Panc1 (cell line): ENCODE results near the gene ENTPD1. TPM values are rescaled to one million over a fixed set of nuclear protein-coding genes. Genes with fewer than 3 reads are reported as not detected.

Source experiments
- ATAC-seq: fragments of 200-7000 bp; cut with Tn5 transposase; 2 replicates; pipeline ENCODE4 v1.9.1; 2020; ENCODE audit warnings: mild to moderate bottlenecking, moderate library complexity
- BruUV-seq: library from RNA; stranded (reverse); fragments of 400-500 nt; replicated peaks from 2 replicates; lab custom pipeline; 2021; lab: Mats Ljungman, UMichigan
- CTCF ChIA-PET: fragments of 300-600 bp; sonication (Branson Sonifier 250); formaldehyde crosslinking; loops from one replicate; lab custom pipeline; 2022; ENCODE audit warnings: antibody characterized with exemption; lab: Charles Lee
- POLR2A ChIA-PET: fragments of 300-600 bp; sonication (Branson Sonifier 250); formaldehyde crosslinking; loops from one replicate; lab custom pipeline; 2022; ENCODE audit warnings: antibody characterized with exemption; lab: Charles Lee
- DNase-seq: peaks from one replicate; pipeline ENCODE4 v3.0.0-alpha.2; 2010; ENCODE audit warnings: low read depth, low spot score
- H3K27ac ChIP-seq: 2 replicates; pipeline ENCODE4 v1.5.1; 2011; ENCODE audit warnings: mild to moderate bottlenecking, low read length, inconsistent platforms
- H3K27me3 ChIP-seq: fragments of 200-500 bp; sonication (Bioruptor generic); 2 replicates; pipeline ENCODE4 v1.6.0; 2014; ENCODE audit warnings: low read length, inconsistent platforms; ENCODE audit not compliant: control insufficient read depth, insufficient read depth
- H3K36me3 ChIP-seq: fragments of 200-500 bp; sonication (Bioruptor generic); 2 replicates; pipeline ENCODE4 v1.5.1; 2014; ENCODE audit warnings: inconsistent platforms, mild to moderate bottlenecking, low read length, moderate library complexity; ENCODE audit not compliant: control insufficient read depth, insufficient read depth
- H3K4me1 ChIP-seq: 2 replicates; pipeline ENCODE4 v1.5.1; 2011; ENCODE audit warnings: inconsistent platforms, mild to moderate bottlenecking, low read length, moderate library complexity; ENCODE audit not compliant: control insufficient read depth, insufficient read depth
- H3K4me3 ChIP-seq, 2 experiments: 2 replicates each; pipeline ENCODE4 v1.5.1; 2011 to 2012; ENCODE audit warnings: low read depth in 2 of 2, low read length in 2 of 2, mild to moderate bottlenecking in 2 of 2, inconsistent platforms in 1 of 2, moderate library complexity in 1 of 2
- H3K9me3 ChIP-seq: fragments of 200-500 bp; sonication (Bioruptor generic); 2 replicates; pipeline ENCODE4 v1.5.1; 2014; ENCODE audit warnings: low read depth, mild to moderate bottlenecking, inconsistent platforms, low read length, moderate library complexity; ENCODE audit not compliant: control insufficient read depth, insufficient read depth
- CTCF ChIP-seq: fragments of 450-650 bp; IDR thresholded peaks from 2 replicates; pipeline ENCODE4 v1.5.1; 2017; ENCODE audit warnings: mild to moderate bottlenecking
- POLR2AphosphoS5 ChIP-seq: IDR thresholded peaks from 2 replicates; pipeline ENCODE4 v1.6.1; 2012; ENCODE audit warnings: mild to moderate bottlenecking, low read depth, low read length, moderate library complexity
- SIN3A ChIP-seq: IDR thresholded peaks from 2 replicates; pipeline ENCODE4 v1.6.1; 2012; ENCODE audit warnings: low read depth, mild to moderate bottlenecking, low read length, moderate library complexity, borderline replicate concordance; ENCODE audit not compliant: insufficient read depth
- TCF7L2 ChIP-seq: IDR thresholded peaks from 2 replicates; pipeline ENCODE4 v1.6.1; 2011; ENCODE audit warnings: mild to moderate bottlenecking, low read depth, low read length, inconsistent platforms
- in situ Hi-C: cut with HindIII; loops from 2 replicates; pipeline ENCODE4 v1.10.0; 2016; ENCODE audit warnings: low sequenced_read_pairs, low pct_unique_long_range_greater_than_20kb
- intact Hi-C: fragments of 100-400 bp; cut with micrococcal nuclease; formaldehyde crosslinking; loops from one replicate; pipeline ENCODE4 v1.10.0; 2022; ENCODE audit not compliant: unreplicated experiment
- total RNA-seq: library from RNA; stranded (reverse); gene quantifications from one replicate; pipeline ENCODE4 v1.2.1, GENCODE V29; 2021; ENCODE audit not compliant: unreplicated experiment
- TF ChIP-seq, protein P1 (sequence below), 2 experiments: IDR thresholded peaks; 2 replicates each; pipeline ENCODE4 v1.6.1; 2011 to 2012; ENCODE audit warnings: low read depth in 2 of 2, control low read depth in 1 of 2, low read length in 1 of 2, mild to moderate bottlenecking in 1 of 2, moderate library complexity in 1 of 2; ENCODE audit not compliant: insufficient read depth in 1 of 2

ENTPD1 gene
- total RNA-seq, 1 experiment from 2014 or later = 0.31 TPM

- Histone ChIP-seq H3K36me3 (no peaks in the 10 kb centered on the region), H3K27me3 (peaks cover 12% of the 10 kb centered on the region), H3K9me3 (no peaks in the 10 kb centered on the region; the same call in 1 of the 2 replicates), H3K4me1 (no peaks in the 10 kb centered on the region), H3K4me3 (no peak overlapping the region), H3K27ac (no peak overlapping the region)
- ChIA-PET POLR2A (no interaction called here), CTCF (interaction anchor here (0.6 kb wide), 1 partner anchor 723 kb away, joined by 3 read pairs; no protein-coding TSS in a partner anchor)
- DNase-seq (no peak), ATAC-seq (no peak)
- intact Hi-C loops (no loop called here), in situ Hi-C loops (no loop called here)
- TF ChIP-seq TCF7L2 = no peak
- TF ChIP-seq POLR2AphosphoS5 = no peak
- TF ChIP-seq CTCF = no peak
- TF ChIP-seq, protein P1, sequence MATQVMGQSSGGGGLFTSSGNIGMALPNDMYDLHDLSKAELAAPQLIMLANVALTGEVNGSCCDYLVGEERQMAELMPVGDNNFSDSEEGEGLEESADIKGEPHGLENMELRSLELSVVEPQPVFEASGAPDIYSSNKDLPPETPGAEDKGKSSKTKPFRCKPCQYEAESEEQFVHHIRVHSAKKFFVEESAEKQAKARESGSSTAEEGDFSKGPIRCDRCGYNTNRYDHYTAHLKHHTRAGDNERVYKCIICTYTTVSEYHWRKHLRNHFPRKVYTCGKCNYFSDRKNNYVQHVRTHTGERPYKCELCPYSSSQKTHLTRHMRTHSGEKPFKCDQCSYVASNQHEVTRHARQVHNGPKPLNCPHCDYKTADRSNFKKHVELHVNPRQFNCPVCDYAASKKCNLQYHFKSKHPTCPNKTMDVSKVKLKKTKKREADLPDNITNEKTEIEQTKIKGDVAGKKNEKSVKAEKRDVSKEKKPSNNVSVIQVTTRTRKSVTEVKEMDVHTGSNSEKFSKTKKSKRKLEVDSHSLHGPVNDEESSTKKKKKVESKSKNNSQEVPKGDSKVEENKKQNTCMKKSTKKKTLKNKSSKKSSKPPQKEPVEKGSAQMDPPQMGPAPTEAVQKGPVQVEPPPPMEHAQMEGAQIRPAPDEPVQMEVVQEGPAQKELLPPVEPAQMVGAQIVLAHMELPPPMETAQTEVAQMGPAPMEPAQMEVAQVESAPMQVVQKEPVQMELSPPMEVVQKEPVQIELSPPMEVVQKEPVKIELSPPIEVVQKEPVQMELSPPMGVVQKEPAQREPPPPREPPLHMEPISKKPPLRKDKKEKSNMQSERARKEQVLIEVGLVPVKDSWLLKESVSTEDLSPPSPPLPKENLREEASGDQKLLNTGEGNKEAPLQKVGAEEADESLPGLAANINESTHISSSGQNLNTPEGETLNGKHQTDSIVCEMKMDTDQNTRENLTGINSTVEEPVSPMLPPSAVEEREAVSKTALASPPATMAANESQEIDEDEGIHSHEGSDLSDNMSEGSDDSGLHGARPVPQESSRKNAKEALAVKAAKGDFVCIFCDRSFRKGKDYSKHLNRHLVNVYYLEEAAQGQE (IDR thresholded peaks at IDR 0.05; ENCODE audit: insufficient read depth in 1 of 2, low read depth in 2 of 2, low read length in 1 of 2) = no peak
- TF ChIP-seq SIN3A = no peak
- BruUV-seq = no TSS peak
These were observed 3.4 kb downstream of the ENTPD1 start for GRCh38 chr10:95759233-95759826.

DNA sequence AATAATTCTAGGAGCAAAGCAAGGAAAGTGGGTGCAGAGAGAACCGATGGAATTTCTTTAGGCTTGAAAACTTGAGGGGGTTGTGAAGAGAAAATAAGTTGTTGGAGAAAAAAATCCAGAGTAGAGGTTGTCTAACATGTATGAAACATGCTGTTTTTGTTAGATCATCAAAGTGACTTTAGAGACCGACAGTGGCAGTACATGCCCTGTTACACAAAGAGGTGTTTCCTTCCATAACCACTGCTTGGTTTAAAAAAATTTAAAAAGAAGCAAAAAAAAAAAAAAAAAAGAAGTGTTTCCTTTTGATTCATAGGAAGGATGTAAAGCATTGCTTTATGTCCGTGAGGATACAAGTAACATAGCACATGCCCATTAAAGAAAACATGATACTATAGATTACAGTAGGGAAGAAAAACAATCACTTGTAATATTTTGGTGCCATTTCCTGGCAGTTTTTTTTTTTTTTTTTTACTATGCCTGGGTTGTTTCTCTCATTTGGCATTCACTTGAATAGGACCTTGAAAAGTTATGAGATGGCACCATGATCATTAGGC lies 6.1 kb downstream of the ENTPD1 start:
- POLR2A ChIA-PET = no interaction called here
- no peak overlapping the region for H3K27ac ChIP-seq
- CTCF ChIA-PET = no interaction called here
- TF ChIP-seq, protein P1 (IDR thresholded peaks at IDR 0.05; ENCODE audit: insufficient read depth in 1 of 2, low read depth in 2 of 2, low read length in 1 of 2) = no peak
- TF ChIP-seq POLR2AphosphoS5 (no peak), TCF7L2 (no peak), CTCF (no peak), SIN3A (no peak)
- in situ Hi-C loops (no loop called here), intact Hi-C loops (no loop called here)
- no peaks in the 10 kb centered on the region for H3K4me1 ChIP-seq
- H3K4me3 ChIP-seq = no peak overlapping the region
- DNase-seq (no peak), ATAC-seq (no peak)
- no peaks in the 10 kb centered on the region for H3K36me3 ChIP-seq
- peaks cover 3% of the 10 kb centered on the region; the same call in 1 of the 2 replicates for H3K27me3 ChIP-seq
- no peaks in the 10 kb centered on the region; the same call in 1 of the 2 replicates for H3K9me3 ChIP-seq
- BruUV-seq = no TSS peak
